Activated T-helper 1 cell treated with anti-CD3 and anti-CD28 coated beads, Interleukin-12 subunit alpha, Interleukin-12 subunit beta, Interleukin-2, Interleukin-4 antibody, amounts not matched to agents 30 ng/mL and 10 ng/mL and 1 ng/mL, durations not matched to agents 14 hours and 24 hours and 36 hours (primary cell): ENCODE data around the gene TRIM40. TPM values are rescaled to one million over a fixed set of nuclear protein-coding genes. Genes with fewer than 3 reads are reported as not detected.
A peak's percentile ranks its signal among the peaks of the same experiment; 100 is the strongest.

Experiments used
- DNase-seq: peaks from one replicate; pipeline ENCODE4 v3.0.0; 2021; ENCODE audit warnings: low spot score
- H3K27ac Mint-ChIP-seq: one replicate; pipeline ENCODE4 v1.8.0; 2021; ENCODE audit warnings: mild to moderate bottlenecking, mixed read lengths
- H3K27me3 Mint-ChIP-seq: one replicate; pipeline ENCODE4 v1.8.0; 2022; ENCODE audit warnings: mild to moderate bottlenecking, moderate library complexity, mixed read lengths; ENCODE audit not compliant: insufficient read depth
- H3K36me3 Mint-ChIP-seq: one replicate; pipeline ENCODE4 v1.8.0; 2021; ENCODE audit warnings: low read depth, mixed read lengths
- H3K4me1 Mint-ChIP-seq: one replicate; pipeline ENCODE4 v1.8.0; 2021; ENCODE audit warnings: low read depth, mixed read lengths
- H3K4me3 Mint-ChIP-seq: one replicate; pipeline ENCODE4 v1.8.0; 2021; ENCODE audit warnings: mild to moderate bottlenecking, moderate library complexity, mixed read lengths
- H3K9me3 Mint-ChIP-seq: one replicate; pipeline ENCODE4 v1.8.0; 2021; ENCODE audit warnings: mixed read lengths
- intact Hi-C: fragments of 100-400 bp; cut with micrococcal nuclease; formaldehyde crosslinking; loops from one replicate; pipeline ENCODE4 v1.15.1; 2024
- total RNA-seq: library from RNA; stranded (reverse); gene quantifications from 2 replicates; pipeline ENCODE4 v1.2.3, GENCODE V29; 2022

TRIM40 gene
- total RNA-seq, 1 donor from 2014 or later, result not detected

- Mint-ChIP-seq H3K27ac (no peak overlapping the region), H3K4me1 (peaks cover 33% of the 10 kb centered on the region), H3K4me3 (no peak overlapping the region), H3K9me3 (no peaks in the 10 kb centered on the region), H3K27me3 (peaks cover 3% of the 10 kb centered on the region), H3K36me3 (no peaks in the 10 kb centered on the region)
- DNase-seq, result no peak
- intact Hi-C loops, result no loop called here
Observed at GRCh38 chr6:30156262-30156599, 20.3 kb downstream of the TRIM40 start.

- H3K4me1 Mint-ChIP-seq, result peaks cover 28% of the 10 kb centered on the region
- peaks cover 3% of the 10 kb centered on the region for H3K27me3 Mint-ChIP-seq
- H3K27ac Mint-ChIP-seq, result no peak overlapping the region
- no peaks in the 10 kb centered on the region for H3K36me3 Mint-ChIP-seq
- intact Hi-C loops, result no loop called here
- no peak for DNase-seq
- no peak overlapping the region for H3K4me3 Mint-ChIP-seq
- H3K9me3 Mint-ChIP-seq, result no peaks in the 10 kb centered on the region
Observed at GRCh38 chr6:30156774-30157173, 20.8 kb downstream of the TRIM40 start.

DNA sequence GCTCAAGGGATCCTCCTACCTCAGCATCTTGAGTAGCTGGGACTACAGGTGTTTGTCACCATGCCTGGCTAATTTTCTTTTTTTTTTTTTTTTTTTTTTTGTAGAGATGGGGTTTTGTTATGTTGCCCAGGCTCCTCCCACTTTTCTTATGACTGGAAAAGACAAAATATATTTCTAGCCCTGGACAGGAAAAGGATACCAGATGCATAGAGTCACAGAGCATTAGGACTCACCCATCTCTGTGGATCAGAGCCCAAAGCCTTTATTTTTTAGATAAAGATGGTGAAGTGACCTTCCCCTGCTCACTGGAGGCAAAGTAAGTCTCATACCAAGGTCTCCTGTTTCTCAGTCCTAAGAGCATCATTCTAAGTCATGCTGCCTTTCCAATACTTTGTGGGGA is 21.6 kb downstream of the TRIM40 start:
- intact Hi-C loops, result no loop called here
- DNase-seq, result no peak
- H3K4me1 Mint-ChIP-seq, result peaks cover 33% of the 10 kb centered on the region
- no peaks in the 10 kb centered on the region for H3K9me3 Mint-ChIP-seq
- H3K36me3 Mint-ChIP-seq, result no peaks in the 10 kb centered on the region
- peaks cover 3% of the 10 kb centered on the region for H3K27me3 Mint-ChIP-seq
- H3K4me3 Mint-ChIP-seq, result no peak overlapping the region
- no peak overlapping the region for H3K27ac Mint-ChIP-seq

DNA sequence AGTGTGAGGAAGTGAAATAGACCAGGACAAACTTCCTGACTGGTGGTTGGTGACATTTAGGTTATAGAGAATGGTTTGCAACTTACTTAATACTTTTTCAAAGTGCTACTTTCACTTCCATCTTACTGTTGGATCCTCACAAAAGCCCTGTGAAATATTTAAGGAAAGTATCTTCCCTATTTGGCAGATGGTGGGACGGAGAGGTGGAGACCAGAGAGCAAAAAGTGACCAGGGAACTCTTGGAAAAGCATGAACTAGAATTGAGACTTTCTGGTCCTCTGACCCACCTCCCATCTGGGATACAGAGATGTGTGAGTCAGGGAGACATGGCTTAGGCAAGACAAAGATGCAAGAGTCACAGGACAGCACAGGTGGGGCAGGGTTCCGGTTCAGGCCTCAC is 22.1 kb downstream of the TRIM40 start:
- no peak overlapping the region for H3K4me3 Mint-ChIP-seq
- H3K9me3 Mint-ChIP-seq, result no peaks in the 10 kb centered on the region
- no peak overlapping the region for H3K27ac Mint-ChIP-seq
- intact Hi-C loops, result no loop called here
- no peaks in the 10 kb centered on the region for H3K36me3 Mint-ChIP-seq
- DNase-seq, result no peak
- peaks cover 3% of the 10 kb centered on the region for H3K27me3 Mint-ChIP-seq
- H3K4me1 Mint-ChIP-seq, result peaks cover 33% of the 10 kb centered on the region

- Mint-ChIP-seq H3K4me1 (peaks cover 39% of the 10 kb centered on the region), H3K9me3 (no peaks in the 10 kb centered on the region), H3K27ac (peak overlapping the region; percentile 15), H3K36me3 (no peaks in the 10 kb centered on the region), H3K27me3 (peaks cover 3% of the 10 kb centered on the region), H3K4me3 (no peak overlapping the region)
- intact Hi-C loops, result no loop called here
- no peak for DNase-seq
Observed at GRCh38 chr6:30158475-30159040, 22.6 kb downstream of the TRIM40 start.

DNA sequence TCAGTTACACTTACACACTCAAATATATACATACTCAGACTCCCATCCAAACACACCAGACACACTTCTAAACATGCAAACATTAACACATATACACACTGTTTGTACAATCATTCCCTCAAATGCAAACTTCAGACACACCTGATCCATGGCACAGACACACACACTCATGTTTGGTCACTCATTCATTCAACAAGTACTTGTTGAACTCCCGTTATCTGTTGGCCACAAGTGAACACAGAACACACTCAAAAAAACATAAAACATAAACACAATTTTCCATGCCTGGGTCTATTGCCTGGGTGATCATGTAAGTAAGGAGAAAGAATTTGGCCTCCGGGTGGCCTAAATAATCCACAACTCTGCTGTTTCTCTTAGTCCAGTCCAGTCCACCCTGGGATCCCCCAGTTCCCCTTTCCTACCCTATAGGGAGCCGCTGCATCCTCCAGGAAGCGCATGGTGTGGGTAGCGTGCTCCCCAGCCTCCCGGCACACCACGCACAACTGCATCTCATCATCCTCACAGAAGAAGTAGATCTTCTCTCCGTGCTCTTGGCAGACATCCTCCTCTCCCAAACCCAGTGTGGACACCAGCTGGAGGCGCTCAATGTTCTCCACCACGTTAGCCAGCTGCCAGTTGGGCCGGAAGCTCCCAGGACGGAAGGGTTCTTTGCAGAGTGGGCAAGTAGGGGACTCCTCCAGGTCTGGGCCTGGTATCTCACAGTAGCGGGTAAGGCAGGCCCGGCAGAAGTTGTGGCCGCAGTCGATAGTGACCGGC is 24.3 kb downstream of the TRIM40 start:
- no peak overlapping the region for H3K4me3 Mint-ChIP-seq
- H3K27me3 Mint-ChIP-seq, result no peaks in the 10 kb centered on the region
- peaks cover 3% of the 10 kb centered on the region for H3K9me3 Mint-ChIP-seq
- peak overlapping the region; percentile 4 for H3K27ac Mint-ChIP-seq
- no peak for DNase-seq
- peaks cover 55% of the 10 kb centered on the region for H3K4me1 Mint-ChIP-seq
- intact Hi-C loops, result no loop called here
- no peaks in the 10 kb centered on the region for H3K36me3 Mint-ChIP-seq

DNA sequence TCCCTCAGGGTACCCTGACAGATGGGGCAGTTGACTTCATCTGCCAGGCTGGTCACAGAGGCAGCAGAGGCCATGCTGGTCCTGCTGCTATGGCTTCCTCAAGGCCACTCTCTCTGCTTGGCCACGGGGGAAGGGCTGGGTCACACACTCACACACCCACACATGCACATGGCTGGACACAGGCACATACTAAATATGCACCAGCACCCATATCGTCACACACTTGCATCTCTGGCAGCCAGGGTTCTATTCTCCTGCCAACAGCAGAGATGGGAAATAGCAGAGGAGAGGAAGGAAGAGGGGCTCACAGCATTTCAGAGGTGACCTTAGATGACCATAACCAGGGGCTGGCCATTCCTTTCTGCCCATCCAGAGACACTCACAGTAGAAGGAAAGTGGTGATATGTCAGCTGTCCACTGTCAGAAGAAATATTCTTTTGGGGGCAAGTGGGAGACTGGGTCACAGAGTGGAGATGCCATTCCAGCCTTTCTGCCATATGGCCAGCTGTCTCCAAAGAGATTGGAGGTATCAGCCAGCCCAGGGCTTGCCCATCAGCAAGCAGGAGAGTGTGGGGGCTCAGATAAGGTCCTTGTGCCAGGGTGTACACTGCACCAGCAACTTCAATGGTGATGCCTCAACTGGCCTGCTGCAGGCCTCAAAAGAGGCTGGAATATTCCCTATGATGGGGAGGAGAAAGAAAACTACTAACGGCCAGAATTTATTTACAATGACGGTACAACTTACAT is 25.0 kb downstream of the TRIM40 start, which contains the start of gene TRIM10:
Gene TRIM10, minus strand, starts transcription at position 427 of the 747 bp plus-strand sequence. Its CDS starts 353 bp downstream, at position 74.
- Mint-ChIP-seq H3K27me3 (no peaks in the 10 kb centered on the region), H3K9me3 (peaks cover 3% of the 10 kb centered on the region), H3K4me1 (peaks cover 60% of the 10 kb centered on the region), H3K4me3 (no peak within 1 kb of the TSS), H3K27ac (peak within 1 kb of the TSS; percentile 4), H3K36me3 (no peaks in the 10 kb centered on the region)
- intact Hi-C loops, result no loop called here
- DNase-seq, result no peak

GRCh38 chr6:30162265-30163089 is 26.5 kb downstream of the TRIM40 start:
- Mint-ChIP-seq H3K27ac (peak overlapping the region; percentile 37), H3K27me3 (no peaks in the 10 kb centered on the region), H3K36me3 (no peaks in the 10 kb centered on the region), H3K9me3 (peaks cover 3% of the 10 kb centered on the region), H3K4me1 (peaks cover 70% of the 10 kb centered on the region), H3K4me3 (peak overlapping the region; percentile 23)
- DNase-seq, result no peak
- intact Hi-C loops, result no loop called here

DNA sequence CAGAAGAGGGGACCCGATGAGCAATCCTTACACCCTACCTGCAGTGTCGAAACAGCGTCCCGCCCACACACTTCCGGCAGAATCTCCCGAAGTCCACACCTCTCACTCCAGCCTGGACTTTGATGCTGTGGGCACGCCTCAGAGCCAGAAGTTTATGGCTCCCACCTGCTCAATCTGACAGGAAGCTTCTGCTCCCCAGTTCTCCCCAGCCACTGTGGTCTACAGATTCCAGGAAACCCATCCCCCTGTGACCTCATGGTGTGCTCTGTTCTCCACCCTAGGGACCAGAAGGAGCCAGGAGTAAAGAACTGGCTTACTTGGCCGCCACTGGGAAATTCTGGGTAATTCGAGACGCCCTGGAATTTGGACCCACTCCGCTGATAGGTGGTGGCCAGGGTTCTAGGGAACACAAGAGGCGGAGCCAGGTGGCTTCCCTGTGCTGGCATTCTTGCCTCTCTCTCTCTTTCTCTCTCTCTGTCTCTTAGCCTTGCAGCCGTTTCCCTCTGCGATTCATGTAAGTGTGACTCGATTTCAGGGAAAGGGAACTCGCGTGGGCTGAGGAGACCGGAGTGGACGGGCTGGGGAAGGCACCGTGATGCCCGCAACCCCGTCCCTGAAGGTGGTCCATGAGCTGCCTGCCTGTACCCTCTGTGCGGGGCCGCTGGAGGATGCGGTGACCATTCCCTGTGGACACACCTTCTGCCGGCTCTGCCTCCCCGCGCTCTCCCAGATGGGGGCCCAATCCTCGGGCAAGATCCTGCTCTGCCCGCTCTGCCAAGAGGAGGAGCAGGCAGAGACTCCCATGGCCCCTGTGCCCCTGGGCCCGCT is 27.4 kb downstream of the TRIM40 start, which contains the start of gene TRIM15:
Gene TRIM15, plus strand, starts transcription at position 457 of the 828 bp plus-strand sequence. Its CDS starts 139 bp downstream, at position 596.
- DNase-seq, result peak; percentile 48
- Mint-ChIP-seq H3K27ac (peak within 1 kb of the TSS; percentile 63), H3K36me3 (peaks cover 2% of the 10 kb centered on the region), H3K4me1 (peaks cover 72% of the 10 kb centered on the region), H3K27me3 (peaks cover 3% of the 10 kb centered on the region), H3K9me3 (peaks cover 3% of the 10 kb centered on the region), H3K4me3 (peak within 1 kb of the TSS; percentile 23)
- intact Hi-C loops, result no loop called here

GRCh38 chr6:30163918-30164654 is 28.1 kb downstream of the TRIM40 start:
- peaks cover 2% of the 10 kb centered on the region for H3K36me3 Mint-ChIP-seq
- peaks cover 72% of the 10 kb centered on the region for H3K4me1 Mint-ChIP-seq
- H3K4me3 Mint-ChIP-seq, result peak overlapping the region; percentile 23
- peak overlapping the region; percentile 32 for H3K27ac Mint-ChIP-seq
- intact Hi-C loops, result no loop called here
- no peak for DNase-seq
- H3K27me3 Mint-ChIP-seq, result peaks cover 4% of the 10 kb centered on the region
- H3K9me3 Mint-ChIP-seq, result peaks cover 3% of the 10 kb centered on the region

- no peak for DNase-seq
- H3K4me1 Mint-ChIP-seq, result peaks cover 71% of the 10 kb centered on the region
- intact Hi-C loops, result no loop called here
- H3K9me3 Mint-ChIP-seq, result peaks cover 3% of the 10 kb centered on the region
- peaks cover 2% of the 10 kb centered on the region for H3K36me3 Mint-ChIP-seq
- peak overlapping the region; percentile 23 for H3K4me3 Mint-ChIP-seq
- peaks cover 6% of the 10 kb centered on the region for H3K27me3 Mint-ChIP-seq
- peak overlapping the region; percentile 32 for H3K27ac Mint-ChIP-seq
Observed at GRCh38 chr6:30164714-30165113, 28.8 kb downstream of the TRIM40 start.
